ENCODE results near the gene ZFP69.

DNA sequence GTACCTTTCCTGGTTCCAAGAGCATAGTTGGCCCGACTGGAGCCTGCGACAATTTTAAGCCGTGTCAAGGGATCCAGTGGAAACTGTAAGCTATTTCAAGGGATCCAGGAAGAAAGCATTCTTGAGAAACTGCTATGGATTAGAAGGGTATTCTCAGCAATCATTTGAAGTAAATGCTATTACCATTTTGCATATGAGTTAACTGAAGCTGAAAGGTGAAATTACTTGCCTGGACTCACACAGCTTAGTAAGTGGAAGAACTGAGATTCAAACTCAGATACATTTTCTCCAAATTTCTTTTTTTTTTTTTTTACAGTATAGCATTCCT lies 54.9 kb downstream of the ZFP69 start:
- TF ChIP-seq, protein P1, sequence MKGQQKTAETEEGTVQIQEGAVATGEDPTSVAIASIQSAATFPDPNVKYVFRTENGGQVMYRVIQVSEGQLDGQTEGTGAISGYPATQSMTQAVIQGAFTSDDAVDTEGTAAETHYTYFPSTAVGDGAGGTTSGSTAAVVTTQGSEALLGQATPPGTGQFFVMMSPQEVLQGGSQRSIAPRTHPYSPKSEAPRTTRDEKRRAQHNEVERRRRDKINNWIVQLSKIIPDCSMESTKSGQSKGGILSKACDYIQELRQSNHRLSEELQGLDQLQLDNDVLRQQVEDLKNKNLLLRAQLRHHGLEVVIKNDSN (IDR thresholded peaks at IDR 0.05; ENCODE audit: borderline replicate concordance, extremely low read length, insufficient read depth, low read depth, low read length): no peak
- TF ChIP-seq SIN3A (IDR thresholded peaks at IDR 0.05; ENCODE audit: low read depth, low read length) (no peak), POLR2A (IDR thresholded peaks at IDR 0.05; ENCODE audit: low read depth, low read length) (no peak), SREBF2 (IDR thresholded peaks at IDR 0.05; ENCODE audit: low read length) (no peak), CBFB (IDR thresholded peaks at IDR 0.05; ENCODE audit: low read depth) (no peak), MXI1 (IDR thresholded peaks at IDR 0.05; ENCODE audit: low read depth, low read length) (no peak), SIX5 (IDR thresholded peaks at IDR 0.05; ENCODE audit: low read depth, low read length, severe bottlenecking) (no peak)
- TF ChIP-seq, protein P2, sequence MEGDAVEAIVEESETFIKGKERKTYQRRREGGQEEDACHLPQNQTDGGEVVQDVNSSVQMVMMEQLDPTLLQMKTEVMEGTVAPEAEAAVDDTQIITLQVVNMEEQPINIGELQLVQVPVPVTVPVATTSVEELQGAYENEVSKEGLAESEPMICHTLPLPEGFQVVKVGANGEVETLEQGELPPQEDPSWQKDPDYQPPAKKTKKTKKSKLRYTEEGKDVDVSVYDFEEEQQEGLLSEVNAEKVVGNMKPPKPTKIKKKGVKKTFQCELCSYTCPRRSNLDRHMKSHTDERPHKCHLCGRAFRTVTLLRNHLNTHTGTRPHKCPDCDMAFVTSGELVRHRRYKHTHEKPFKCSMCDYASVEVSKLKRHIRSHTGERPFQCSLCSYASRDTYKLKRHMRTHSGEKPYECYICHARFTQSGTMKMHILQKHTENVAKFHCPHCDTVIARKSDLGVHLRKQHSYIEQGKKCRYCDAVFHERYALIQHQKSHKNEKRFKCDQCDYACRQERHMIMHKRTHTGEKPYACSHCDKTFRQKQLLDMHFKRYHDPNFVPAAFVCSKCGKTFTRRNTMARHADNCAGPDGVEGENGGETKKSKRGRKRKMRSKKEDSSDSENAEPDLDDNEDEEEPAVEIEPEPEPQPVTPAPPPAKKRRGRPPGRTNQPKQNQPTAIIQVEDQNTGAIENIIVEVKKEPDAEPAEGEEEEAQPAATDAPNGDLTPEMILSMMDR (IDR thresholded peaks at IDR 0.05 in 2 of 3, conservative IDR thresholded peaks at IDR 0.05 in 1 of 3; ENCODE audit: control insufficient read depth in 2 of 3, extremely low read depth in 1 of 3, insufficient read depth in 1 of 3, low read depth in 3 of 3, low read length in 3 of 3): no peak
- TF ChIP-seq, protein P3, sequence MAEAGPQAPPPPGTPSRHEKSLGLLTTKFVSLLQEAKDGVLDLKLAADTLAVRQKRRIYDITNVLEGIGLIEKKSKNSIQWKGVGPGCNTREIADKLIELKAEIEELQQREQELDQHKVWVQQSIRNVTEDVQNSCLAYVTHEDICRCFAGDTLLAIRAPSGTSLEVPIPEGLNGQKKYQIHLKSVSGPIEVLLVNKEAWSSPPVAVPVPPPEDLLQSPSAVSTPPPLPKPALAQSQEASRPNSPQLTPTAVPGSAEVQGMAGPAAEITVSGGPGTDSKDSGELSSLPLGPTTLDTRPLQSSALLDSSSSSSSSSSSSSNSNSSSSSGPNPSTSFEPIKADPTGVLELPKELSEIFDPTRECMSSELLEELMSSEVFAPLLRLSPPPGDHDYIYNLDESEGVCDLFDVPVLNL (IDR thresholded peaks at IDR 0.05; ENCODE audit: low read depth, low read length): no peak

All from GM12878 (cell line).